Embryonic facial prominence (tissue), 1 donor: Measurements from ENCODE around the gene PTGES3L.
"Not testable (repeated sequence)": the region's sequence is repeated elsewhere in the genome, so short reads cannot be mapped to it uniquely, and the experiment has no call there.

Source experiments
- DNase-seq: peaks from one replicate; pipeline ENCODE4 v3.0.0-alpha.2; 2016; ENCODE audit errors: extremely low spot score

The PTGES3L gene

DNA sequence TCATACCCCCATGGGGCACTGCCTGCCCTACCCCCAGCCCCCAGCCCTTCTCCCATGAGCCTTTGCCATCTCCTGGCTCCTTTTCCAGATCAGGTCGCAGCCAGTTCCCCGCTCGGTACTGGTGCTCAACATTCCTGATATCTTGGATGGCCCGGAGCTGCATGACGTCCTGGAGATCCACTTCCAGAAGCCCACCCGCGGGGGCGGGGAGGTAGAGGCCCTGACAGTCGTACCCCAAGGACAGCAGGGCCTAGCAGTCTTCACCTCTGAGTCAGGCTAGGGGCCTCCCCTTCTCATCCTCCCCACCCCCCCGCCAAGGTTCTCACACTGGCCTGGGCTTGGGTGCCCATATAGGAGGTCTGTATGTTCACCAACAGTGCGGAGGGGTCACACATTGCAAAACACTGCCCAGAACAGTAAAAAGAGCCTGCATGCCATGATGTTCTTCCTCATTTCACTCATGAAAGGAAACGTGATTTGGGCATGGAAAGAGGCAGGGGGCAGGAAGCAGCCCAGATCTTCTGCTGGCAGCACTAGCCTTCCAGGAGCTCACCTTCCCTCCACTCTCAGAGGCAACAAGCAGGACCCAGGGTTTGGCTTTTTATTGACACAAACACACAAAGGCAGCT is 34.3 kb upstream of the PTGES3L start:
- no peak for DNase-seq

DNA sequence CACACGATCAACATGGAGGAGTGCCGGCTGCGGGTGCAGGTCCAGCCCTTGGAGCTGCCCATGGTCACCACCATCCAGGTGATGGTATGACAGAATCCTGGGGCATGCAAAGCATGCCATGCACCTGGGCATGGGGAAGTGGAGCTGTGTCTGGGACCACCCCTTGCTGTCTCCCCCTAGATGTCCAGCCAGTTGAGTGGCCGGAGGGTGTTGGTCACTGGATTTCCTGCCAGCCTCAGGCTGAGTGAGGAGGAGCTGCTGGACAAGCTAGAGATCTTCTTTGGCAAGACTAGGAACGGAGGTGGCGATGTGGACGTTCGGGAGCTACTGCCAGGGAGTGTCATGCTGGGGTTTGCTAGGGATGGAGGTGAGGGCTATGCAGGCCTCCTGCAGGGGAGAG is 33.4 kb upstream of the PTGES3L start:
- DNase-seq, result no peak

DNA sequence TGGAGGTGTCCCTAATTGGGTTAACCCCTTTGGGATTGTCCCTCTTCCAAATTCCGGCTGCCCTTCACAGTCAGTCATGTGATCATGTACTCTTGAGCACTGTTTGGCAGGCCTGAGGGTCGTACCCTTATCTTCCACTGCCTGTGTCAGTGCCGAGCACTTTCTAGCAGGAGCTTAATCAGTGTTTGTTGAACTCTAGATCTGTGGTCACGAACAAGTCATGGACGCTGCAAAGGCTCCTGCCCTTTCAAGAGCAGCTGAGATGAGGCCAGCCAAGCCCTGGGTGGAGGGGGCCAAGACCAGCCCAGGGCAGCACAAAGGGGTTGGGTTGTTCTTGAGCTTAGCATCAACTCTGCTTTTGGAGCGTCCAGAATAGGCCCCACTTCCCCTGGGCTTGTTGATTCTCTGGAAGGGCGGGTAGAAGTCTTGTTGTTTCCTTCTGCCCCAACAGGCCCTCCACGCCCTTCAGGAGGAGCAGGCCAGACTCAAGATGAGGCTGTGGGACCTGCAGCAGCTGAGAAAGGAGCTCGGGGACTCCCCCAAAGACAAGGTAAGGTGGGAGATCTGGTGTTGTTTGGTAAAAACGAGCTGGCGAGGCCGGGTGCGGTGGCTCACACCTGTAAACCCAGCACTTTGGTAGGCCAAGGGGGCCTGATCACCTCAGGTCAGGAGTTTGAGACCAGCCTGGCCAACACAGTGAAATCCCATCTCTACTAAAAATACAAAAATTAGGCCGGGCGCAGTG is 32.0 kb upstream of the PTGES3L start:
- DNase-seq, result no peak

DNA sequence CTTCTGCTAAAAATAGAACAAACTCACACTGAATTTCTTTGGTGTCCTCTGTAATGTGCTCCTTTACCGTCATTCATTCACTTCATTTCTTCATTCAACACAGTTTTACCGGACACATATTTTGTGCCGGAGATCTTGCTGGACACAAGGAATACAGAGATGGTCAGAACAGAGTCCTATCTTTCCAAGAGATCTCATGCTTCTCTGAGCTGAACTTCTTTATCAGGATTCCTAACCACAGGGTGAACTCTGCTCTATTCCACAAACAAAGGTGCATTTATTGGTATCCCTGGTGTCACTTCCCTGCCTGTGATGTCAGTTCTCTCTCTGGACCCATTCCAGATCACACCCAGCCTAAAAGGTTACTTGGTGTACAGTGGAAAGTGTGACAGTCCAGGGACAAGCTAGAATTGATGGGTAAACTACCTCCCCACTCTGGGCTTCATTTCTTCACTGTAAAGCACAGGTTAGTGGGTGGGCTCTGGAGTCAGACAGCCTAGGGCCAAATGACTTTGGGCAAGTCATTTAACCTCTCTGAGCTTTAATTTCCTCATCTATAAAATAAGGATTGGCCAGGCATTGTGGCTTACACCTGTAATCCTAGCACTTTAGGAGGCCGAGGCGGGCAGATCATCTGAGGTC is 30.9 kb upstream of the PTGES3L start:
- no peak for DNase-seq

DNA sequence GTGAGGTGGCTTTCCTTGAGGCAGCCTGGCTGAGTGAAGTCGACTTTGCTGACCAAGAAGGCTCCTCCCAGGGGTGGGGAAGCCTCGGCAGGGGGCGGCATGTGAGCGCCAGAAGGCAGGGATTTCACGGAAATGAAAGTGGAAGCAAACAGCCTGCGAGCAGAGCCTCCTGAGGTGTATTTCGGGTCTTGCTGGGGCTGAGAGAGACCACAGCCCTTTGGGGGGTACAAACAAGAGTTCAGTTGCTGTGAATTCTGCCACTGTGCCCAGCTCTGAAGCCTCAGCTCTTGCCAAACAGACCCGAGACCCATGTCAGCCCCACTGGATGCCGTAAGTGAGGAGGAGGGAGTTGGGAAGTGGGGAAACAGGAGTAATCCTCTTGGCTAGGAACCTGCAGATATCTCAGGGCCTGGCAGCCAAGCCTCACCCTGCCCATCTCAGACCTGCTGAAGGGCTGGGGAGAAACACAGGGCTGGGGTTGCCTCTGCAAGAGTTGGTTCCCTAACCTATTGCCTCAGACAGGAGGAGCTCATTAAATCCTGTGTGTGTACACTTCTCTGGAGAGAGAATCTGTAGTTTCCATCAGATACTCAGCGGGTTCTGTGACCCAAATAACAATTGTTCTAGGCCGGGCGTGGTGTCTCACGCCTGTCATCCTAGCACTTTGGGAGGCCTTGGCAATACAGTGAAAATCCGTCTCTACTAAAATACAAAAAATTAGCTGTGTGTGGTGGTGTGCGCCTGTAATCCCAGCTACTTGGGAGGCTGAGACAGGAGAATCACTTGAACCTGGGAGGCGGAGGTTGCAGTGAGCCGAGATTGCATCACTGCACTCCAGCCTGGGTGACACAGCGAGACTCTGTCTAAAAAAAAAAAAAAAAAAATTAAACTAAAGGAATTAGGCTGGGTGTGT is 27.0 kb upstream of the PTGES3L start, which contains the start of gene IFI35:
TSS of gene IFI35 (plus strand) at position 146 of the 913 bp plus-strand sequence. CDS start at position 310, 164 bp downstream.
- DNase-seq, result no peak

DNA sequence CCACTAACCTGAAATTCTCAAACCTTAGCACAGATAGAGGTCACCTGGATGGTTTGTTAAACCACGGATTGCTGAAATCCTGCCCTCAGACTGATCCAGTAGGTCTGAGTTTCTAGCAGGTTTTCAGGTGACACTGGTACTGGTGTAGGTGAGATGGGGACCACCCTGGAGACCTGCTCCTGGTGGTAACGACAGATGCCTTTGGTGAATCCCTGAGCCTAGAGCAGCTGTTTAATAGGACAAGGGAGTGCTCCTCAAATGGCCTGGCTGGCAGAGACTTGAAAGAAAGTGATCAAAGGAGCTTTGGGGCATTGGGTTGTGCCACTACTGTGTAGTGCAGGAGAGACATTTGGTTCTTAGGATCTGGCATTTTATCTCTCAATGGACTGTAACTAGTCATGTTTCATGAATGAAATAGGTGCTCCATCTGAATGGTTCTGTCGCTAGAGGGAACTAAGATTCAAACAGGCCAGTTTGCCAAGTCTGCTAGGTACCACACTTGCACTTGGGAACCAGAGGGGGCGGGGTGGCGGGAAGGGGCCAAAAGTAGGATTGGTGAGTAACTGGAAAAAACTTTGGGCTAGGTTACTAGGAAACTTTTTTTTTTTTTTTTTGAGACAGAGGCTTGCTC is 23.8 kb upstream of the PTGES3L start:
- no peak for DNase-seq

DNA sequence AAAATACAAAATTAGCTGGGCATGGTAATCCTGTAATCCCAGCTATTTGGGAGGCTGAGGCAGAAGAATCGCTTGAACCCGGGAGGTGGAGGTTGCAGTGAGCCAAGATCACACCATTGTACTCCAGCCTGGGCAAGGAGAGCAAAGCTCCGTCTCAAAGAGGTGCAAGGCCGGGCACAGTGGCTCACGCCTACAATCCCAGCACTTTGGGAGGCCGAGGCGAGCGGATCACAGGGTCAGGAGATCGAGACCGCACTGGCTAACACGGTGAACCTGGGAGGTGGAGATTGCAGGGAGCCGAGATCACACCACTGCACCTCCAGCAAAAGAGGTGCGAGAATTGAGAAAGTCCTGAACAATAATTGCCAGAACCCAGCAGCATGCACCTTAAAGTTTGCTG is 21.0 kb upstream of the PTGES3L start:
- not testable (repeated sequence) for DNase-seq

DNA sequence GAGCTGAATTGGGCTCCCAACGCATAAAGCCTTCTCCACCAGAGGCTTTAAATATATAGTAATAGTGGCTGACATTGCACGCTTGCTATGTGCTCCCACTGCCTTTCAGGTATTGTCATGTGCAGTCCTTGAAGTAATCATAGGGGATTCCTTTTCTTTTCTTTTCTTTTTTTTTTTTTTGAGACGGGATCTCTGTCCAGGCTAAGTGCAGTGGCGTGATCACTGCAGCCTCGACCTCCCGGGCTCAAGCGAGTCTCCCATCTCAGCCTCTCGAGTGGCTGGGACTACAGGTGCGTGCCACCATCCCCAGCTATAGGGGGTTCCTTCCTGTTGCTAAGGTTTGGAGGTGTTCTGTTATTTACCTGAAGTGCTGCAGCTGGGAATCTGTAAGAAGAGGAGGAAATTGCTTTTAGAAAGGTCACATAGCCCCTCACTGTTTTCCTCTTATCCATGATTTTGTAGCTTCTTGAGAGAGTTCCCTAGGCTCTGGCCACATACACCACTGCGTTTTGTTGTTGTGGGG is 19.2 kb upstream of the PTGES3L start:
- DNase-seq, result no peak

DNA sequence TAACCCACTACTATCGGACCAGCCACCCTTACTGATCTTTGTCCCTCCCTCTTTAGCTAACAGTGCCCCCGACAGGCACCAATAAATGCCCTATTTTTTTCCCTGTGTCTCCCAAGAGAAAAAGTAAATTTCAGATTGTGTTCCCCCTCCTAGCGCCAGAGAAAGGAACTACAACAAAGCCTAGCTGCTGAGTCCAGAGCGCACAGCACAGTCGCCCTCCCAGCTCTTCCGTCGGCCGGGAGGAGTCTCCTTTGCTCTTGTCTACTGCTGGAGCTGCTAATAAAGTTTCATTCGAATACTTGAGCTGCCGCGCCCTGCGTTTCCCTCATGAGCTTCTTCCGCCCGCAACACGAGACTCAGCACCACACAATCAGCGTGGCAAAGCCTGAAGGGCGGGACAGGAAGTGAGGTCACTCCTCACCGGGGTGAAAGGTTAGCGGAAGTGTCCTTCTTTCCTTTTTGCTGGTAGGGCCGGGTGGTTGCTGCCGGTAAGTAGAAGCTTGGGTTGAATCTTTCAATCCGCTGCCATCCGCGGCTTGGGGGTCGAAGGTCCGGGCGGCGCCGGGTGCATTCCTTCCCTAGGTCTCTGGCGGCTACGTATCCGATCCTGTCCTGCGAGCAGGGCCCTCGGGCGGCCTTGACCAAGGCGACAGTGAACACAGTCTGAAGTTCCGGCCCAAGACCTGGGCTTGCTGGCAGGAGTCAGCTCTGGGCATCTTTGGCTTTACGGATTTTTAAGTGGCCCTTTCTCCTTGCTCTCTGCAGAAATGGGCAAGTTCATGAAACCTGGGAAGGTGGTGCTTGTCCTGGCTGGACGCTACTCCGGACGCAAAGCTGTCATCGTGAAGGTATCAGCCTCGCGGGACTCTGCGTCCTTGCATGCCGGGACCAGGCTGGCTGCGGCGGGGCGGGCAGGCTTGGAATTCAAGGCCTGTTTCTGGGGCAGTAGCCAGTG is 18.4 kb upstream of the PTGES3L start, which contains the start of gene RPL27:
TSS of gene RPL27 (plus strand) at position 436 of the 955 bp plus-strand sequence. CDS start at position 768, 332 bp downstream.
- peak; percentile 100 for DNase-seq

DNA sequence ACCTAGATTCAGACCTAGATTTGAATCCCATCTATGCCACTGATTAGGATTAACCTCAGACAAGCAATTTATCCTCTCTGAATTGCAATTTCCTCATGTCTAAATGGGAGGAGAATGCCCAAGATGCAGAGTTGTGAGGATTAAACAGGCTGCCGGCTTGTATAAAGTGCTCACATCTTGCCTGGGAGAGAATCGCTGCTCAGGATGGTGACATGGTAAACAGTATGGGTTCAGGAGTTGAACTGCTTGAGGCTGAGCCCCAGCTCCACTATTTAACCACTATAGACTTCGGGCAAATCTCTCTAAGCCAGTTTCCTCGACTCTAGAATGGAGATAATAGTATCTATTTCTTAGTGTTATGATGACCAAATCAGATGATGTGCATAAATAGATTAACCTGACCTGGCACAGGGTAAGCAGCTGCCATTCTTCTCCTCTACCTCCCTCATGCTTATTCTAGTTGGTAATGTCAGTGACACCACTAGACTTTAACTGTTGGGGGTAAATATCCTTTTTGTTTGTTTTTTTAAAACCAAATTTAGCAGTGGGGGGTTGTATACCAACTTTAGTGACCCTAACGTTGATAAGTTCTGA is 17.6 kb upstream of the PTGES3L start:
- no peak for DNase-seq

DNA sequence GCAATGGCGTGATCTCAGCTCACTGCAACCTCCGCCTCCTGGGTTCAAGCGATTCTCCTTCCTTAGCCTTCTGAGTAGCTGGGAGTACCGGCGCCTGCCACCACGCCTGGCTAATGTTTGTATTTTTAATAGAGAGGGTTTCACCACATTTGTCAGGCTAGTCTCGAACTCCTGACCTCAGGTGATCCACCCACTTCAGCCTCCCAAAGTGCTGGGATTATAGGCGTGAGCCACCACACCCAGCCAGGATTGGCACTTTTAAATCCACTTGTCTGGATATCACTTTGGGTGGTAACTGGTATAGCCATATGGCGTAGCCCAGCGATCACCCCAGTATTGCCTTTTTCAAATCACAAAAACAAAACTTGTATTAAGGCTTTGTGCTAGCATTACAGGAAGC is 14.0 kb upstream of the PTGES3L start:
- DNase-seq, result not testable (repeated sequence)

DNA sequence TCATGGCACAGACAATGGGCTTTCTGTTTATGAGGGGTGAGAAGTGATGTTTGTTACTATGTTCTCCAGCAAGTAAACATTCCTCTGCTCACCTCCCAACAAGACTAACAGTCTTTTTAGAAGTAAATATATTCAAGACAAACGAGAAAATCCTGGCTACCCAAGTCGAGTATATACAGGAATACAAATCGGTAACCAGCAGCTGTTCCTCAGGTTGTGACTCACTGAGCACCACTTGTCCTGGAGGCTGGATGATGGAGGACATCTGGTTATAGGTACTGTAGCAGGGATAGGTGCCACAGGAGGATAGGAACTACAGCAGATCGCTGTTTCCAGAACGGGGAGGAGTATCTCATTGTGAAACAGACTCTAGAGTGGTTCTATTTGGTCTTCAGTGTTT is 13.0 kb upstream of the PTGES3L start:
- no peak for DNase-seq

DNA sequence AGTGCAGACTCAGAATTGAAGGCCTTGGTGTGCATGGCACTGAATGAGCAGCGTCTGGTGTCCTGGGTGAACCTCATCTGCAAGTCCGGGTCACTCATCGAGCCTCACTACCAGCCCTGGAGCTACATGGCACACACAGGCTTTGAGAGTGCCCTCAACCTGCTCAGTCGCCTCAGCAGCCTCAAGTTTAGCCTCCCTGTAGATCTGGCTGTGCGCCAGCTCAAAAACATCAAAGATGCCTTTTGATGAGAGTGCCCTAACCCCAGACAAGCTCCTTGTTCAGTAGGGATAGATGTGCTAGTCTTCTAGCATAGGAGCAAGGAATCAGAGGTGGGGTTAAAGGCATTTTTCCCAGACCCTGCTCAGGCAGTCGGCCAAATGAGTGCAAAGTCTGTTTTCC is 11.6 kb upstream of the PTGES3L start:
- no peak for DNase-seq

DNA sequence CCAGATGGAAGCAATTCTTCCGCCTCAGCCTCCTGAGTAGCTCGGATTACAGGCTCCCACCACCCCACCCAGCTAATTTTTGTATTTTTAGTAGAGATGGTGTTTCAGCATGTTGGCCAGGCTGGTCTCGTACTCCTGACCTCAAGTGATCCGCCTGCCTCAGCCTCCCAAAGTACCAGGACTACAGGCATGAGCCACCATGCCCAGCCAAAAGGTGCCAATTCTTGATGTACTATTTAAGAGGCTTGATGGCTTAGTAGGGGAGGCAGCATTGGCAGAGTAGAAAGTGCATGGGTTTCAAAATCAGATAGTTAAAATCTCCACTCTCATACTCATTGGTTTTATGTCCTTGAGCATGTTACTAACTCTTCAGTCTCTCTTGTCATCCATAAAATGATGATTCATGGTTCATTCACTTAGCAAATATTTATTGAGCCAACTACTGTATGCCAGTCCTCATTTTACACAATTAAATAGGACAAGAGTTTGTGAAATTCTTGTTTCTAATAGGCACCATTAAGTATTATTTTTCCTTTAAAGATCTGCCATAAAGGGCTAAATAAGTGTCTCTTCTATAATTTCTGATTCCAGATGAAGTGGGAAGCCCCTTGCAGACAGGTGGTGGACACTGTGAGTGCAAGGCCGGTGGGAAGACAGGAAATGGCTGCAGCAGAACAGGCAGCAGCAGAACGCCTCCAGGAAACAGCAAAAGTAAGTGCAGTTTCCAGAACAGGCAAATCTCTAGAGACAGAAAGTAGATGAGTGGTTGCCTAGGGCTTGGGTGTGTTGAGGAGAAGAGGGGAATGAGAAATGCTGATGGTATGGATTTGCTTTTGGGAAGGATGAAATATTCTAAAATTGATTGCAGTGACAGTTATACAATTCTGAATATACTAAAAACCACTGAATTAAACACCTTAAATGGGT is 10.1 kb upstream of the PTGES3L start:
- DNase-seq, result no peak

DNA sequence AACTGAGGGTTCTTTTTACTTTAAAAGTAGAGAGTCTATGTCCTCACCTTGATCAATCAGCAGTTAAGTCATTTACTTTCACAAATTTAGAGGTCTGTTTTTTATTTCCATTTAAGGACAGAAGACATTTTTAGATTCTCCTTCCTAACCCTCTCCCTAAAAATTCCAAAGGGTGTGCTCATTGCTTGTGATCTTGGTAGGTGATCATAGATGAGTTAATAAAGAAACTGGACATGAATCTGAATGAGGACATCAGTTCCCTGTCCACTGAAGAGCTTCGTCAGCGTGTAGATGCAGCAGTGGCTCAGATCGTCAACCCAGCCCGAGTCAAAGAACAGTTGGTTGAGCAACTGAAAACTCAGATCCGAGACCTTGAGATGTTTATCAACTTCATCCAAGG is 9.3 kb upstream of the PTGES3L start:
- no peak for DNase-seq

DNA sequence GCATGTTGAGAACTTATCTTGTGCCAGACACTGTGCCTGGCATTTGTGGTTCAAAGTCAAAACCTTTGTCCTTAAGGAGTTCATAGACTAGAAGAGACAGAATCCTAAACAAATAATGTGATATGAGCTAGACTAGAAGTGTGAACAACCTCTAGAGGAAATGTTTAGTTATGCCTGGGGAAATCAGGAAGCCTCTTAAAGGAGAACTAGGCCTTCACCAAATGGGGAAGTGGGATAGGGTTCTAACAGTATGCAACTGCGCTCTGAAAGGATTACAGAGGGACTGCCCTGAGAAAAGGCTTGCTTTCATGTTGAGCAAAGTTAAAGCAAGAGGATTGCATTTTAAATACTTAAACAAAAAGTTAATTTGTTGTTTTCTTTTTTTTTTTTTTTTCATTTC is 5.3 kb upstream of the PTGES3L start:
- no peak for DNase-seq

DNA sequence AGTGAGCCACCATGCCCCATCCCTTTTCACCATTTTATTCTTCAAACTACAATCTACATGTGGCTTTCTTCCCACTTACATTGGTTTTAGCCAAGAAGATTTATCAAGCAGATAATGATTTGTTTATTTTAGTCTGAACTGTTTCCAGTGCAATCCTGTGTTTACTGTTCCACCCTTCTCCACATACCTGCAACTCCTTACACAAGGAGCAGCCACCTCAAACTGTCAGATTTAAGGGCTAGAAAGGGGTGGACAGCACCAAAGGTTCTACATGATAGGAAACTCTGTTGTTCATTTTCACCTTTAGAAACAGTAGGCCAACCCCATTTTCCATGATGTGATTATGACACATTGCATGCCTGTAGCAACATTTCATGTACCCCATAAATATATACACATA is 2.4 kb upstream of the PTGES3L start:
- no peak for DNase-seq

DNA sequence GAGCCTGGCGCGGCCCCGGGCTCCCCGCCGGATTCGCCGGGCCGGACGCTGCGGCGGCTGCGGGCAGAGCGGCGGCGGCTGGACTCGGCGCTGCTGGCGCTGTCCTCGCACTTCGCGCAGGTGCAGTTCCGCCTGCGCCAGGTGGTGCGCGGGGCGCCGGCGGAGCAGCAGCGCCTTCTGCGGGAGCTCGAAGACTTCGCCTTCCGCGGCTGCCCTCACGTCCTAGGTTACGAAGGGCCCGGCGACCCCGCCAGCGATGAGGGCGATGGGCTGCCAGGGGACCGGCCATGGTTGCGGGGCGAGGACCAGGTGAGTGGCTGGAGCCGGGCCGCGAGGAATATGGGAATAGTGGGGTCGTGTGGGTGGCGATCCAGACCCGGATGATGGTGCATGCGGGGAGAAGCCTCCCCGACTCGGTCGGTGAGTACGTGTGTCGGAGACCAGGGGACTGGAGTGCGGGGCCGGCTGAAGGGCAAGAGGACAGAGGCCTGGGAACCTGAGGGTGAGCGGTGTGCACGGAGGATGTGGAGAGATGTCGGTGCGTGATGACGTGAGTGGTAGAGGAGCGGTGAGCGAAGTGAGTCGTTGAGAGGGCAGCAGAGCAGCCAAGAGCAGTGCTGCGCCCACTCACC is 1.0 kb upstream of the PTGES3L start:
- no peak for DNase-seq
